Adrenal gland (tissue), 12 donors: ENCODE data around the gene SVOP. TPM values are rescaled to one million over a fixed set of nuclear protein-coding genes. Genes with fewer than 3 reads are reported as not detected.

Experiments used
- DNase-seq, 7 donors: peaks; one replicate each; pipeline ENCODE4 v3.0.0-alpha.2; 2019 to 2020
- H3K27ac ChIP-seq, 5 donors: fragments of 200-600 bp; sonication (generic) in 4 of 5; 1 replicate in 3 of 5; 2 replicates in 2 of 5; pipeline versions ENCODE4 v1.5.1 to v1.8.0; 2016 to 2020; ENCODE audit warnings: mild to moderate bottlenecking in 1 of 5
- H3K27me3 ChIP-seq: fragments of 200-600 bp; 2 replicates; pipeline ENCODE4 v1.8.0; 2021
- H3K36me3 ChIP-seq, 2 donors: fragments of 200-600 bp; replicated peaks in 1 of 2; 1 replicate in 1 of 2; 2 replicates in 1 of 2; pipeline versions ENCODE4 v1.5.1 to v1.8.0; 2018 to 2022
- H3K4me1 ChIP-seq, 2 donors: fragments of 200-600 bp; replicated peaks in 1 of 2; 1 replicate in 1 of 2; 2 replicates in 1 of 2; pipeline versions ENCODE4 v1.5.1 to v1.8.0; 2018 to 2021
- H3K4me3 ChIP-seq, 4 donors: fragments of 200-600 bp; sonication (generic) in 3 of 4; one replicate each; pipeline ENCODE4 v1.5.1; 2016 to 2018
- H3K9me3 ChIP-seq, 3 donors: fragments of 200-600 bp; sonication (generic) in 1 of 3; replicated peaks in 1 of 3; 1 replicate in 2 of 3; 2 replicates in 1 of 3; pipeline versions ENCODE4 v1.5.1 to v1.8.0; 2016 to 2021
- CTCF ChIP-seq, 6 experiments: fragments of 450-650 bp in 4 of 6; fragments of 200-600 bp in 2 of 6; sonication (generic) in 1 of 6; IDR thresholded peaks; 1 replicate in 5 of 6; 2 replicates in 1 of 6; pipeline versions ENCODE4 v1.5.1 to v1.8.0; 2016 to 2021; ENCODE audit warnings: antibody characterized with exemption in 6 of 6, mild to moderate bottlenecking in 2 of 6, moderate library complexity in 1 of 6
- POLR2A ChIP-seq, 2 donors: fragments of 450-650 bp; IDR thresholded peaks; one replicate each; pipeline ENCODE4 v1.6.1; 2017; ENCODE audit warnings: antibody characterized with exemption in 2 of 2, mild to moderate bottlenecking in 2 of 2, moderate library complexity in 1 of 2
- WGBS, 4 donors: extraction: QIAGEN DNeasy Blood & Tissue Kit in 2 of 4; methylation state at CpG; one replicate each; pipeline versions ENCODE4 v1.1.5 to v1.1.7; 2013 to 2017; 5-methylcytosine and 5-hydroxymethylcytosine counted together
- intact Hi-C, 2 donors: fragments of 100-400 bp; cut with DNase I; formaldehyde crosslinking; loops; one replicate each; pipeline versions ENCODE4 v1.14.1 to v1.15.0; 2022 to 2023
- polyA plus RNA-seq, 3 donors: library from polyadenylated mRNA; stranded (reverse); fragments of 200-250 nt in 2 of 3; fragments of 350-450 nt in 1 of 3; fragmentation: Illumina TruSeq in 1 of 3; extraction: RNeasy Lipid Tissue Mini Kit (QIAGEN cat#74804) in 1 of 3; gene quantifications; one replicate each; pipeline ENCODE4 v1.2.3, GENCODE V29; 2013 to 2014
- total RNA-seq, 9 donors: library from RNA; depleted of rRNA in 4 of 9; stranded (reverse); fragments of >200 nt in 4 of 9; fragments of 120-200 nt in 1 of 9; fragmentation: NEBNext Ultra II Directional in 1 of 9; extraction: Animal tissue kit (Norgen Biotek cat#: 25700) in 1 of 9; gene quantifications; one replicate each; pipeline versions ENCODE4 v1.1.0 to v1.2.4, GENCODE V29; 2013 to 2023
- donor health status: healthy with polysubstance abuse.
- donor health status: Bipolar disorder and iron deficiency.
- donor health status: DM: yes; HTN: yes; CAD: no.
- donor health status: DM: no; HTN: no; CAD: no.
- donor health status: DM: no; HTN: no; CAD: no.
- donor health status: DM: yes; HTN: yes; CAD: no.

Gene SVOP
- total and polyA plus RNA-seq, 12 donors = 0.08 to 2.6 (median 0.98) TPM; not detected in 4

DNA sequence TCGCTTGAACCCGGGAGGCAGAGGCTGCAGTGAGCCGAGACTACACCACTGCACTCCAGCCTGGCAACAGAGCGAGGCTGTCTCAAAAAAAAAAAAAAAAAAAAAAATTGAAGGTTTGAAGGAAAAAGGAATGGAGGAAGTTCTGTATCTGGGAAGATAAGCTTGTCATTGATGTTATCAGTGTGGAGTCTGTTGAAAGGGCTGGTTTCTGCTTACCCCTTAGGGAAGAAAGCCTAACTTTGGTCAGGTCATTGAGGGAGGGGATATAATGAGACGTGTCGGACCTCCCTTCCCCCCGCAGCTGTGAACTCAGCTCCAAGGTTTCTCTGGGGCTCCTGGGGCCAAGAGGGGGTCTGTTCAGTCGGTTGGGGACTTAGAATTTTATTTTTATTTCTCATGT, 124.5 kb downstream of the SVOP start:
- Histone ChIP-seq H3K36me3 (no peaks in the 10 kb centered on the region), H3K4me1 (no peaks in the 10 kb centered on the region), H3K27me3 (no peaks in the 10 kb centered on the region), H3K4me3 (no peak overlapping the region), H3K27ac (no peak overlapping the region), H3K9me3 (no peaks in the 10 kb centered on the region)
- no peak for DNase-seq
- intact Hi-C loops = no loop called here
- WGBS, 4 donors = 28 to 35% (median 32%) methylated on average over 8 of the region's 8 CpGs
- TF ChIP-seq CTCF (IDR thresholded peaks at IDR 0.05) = no peak
- no peak for TF ChIP-seq POLR2A (IDR thresholded peaks at IDR 0.05)

DNA sequence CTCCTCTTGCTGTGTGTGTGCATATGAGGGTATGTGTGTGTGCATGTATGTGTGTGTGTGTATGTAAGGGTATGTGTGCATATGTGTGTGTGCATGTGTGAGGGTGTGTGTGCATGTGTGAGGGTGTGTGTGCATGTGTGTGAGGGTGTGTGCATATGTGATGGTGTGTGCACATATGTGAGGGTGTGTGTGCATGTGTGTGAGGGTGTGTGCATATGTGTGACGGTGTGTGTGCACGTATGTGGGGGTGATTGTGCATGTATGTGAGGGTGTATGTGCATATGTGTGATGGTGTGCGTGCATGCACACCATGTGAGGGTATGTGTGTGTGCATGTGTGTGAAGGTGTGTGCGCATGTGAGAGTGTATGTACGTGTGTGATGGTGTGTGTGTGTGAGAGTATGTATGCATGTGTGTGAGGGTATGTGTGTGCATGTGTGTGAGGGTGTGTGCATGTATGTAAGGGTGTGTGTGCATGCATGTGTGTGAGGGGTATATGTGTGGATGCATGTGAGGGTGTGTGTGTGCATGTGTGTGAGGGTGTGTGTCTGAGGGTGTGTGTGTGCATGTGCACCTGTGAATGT, 125.6 kb downstream of the SVOP start:
- Histone ChIP-seq H3K9me3 (no peaks in the 10 kb centered on the region), H3K27me3 (no peaks in the 10 kb centered on the region), H3K36me3 (no peaks in the 10 kb centered on the region), H3K4me1 (no peaks in the 10 kb centered on the region), H3K27ac (no peak overlapping the region), H3K4me3 (no peak overlapping the region)
- TF ChIP-seq POLR2A (IDR thresholded peaks at IDR 0.05) = no peak
- no peak for TF ChIP-seq CTCF (IDR thresholded peaks at IDR 0.05)
- no peak for DNase-seq
- intact Hi-C loops = no loop called here
- WGBS, 4 donors = 75 to 92% (median 88%) methylated on average over 5 of the region's 5 CpGs

DNA sequence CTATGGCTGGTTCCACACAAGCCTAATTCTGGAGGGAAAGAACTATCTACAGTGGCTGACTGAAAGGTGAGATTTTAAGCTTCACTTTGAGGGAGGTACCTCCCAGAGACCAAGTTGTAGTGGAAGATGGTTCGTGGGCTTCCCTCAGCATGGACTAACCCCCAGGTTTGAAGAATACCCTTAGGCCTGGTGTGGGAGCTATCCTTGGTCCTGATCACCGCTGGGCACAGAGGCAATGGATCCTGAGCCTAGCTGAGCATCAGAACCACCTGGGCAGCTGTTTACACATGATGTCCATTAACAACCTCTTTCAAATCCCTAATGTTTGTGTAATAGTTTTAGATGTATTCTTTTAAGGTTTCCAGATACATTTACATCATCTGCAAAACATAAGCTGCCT, 130.7 kb downstream of the SVOP start:
- Histone ChIP-seq H3K36me3 (no peaks in the 10 kb centered on the region), H3K4me1 (no peaks in the 10 kb centered on the region), H3K9me3 (no peaks in the 10 kb centered on the region), H3K27ac (no peak overlapping the region), H3K27me3 (no peaks in the 10 kb centered on the region), H3K4me3 (no peak overlapping the region)
- intact Hi-C loops = no loop called here
- TF ChIP-seq POLR2A (IDR thresholded peaks at IDR 0.05) (no peak), CTCF (IDR thresholded peaks at IDR 0.05) (no peak)
- WGBS, 4 donors = 71 to 88% (median 80%) methylated on average over 2 of the region's 2 CpGs
- no peak for DNase-seq

- H3K36me3 ChIP-seq = no peaks in the 10 kb centered on the region
- no peak overlapping the region for H3K27ac ChIP-seq
- TF ChIP-seq CTCF (IDR thresholded peaks at IDR 0.05) (no peak), POLR2A (IDR thresholded peaks at IDR 0.05) (no peak)
- no peaks in the 10 kb centered on the region for H3K9me3 ChIP-seq
- intact Hi-C loops = no loop called here
- no peaks in the 10 kb centered on the region for H3K4me1 ChIP-seq
- 30 to 43% (median 39%) methylated on average over 6 of the region's 6 CpGs for WGBS, 4 donors
- peak; percentile 28 to 67 (median 44) for DNase-seq
- H3K4me3 ChIP-seq = no peak overlapping the region
- no peaks in the 10 kb centered on the region for H3K27me3 ChIP-seq
Measured at GRCh38 chr12:108888031-108888430, 132.8 kb downstream of the SVOP start.
